Measurements from ENCODE around the gene VENTX. TPM values are rescaled to one million over a fixed set of nuclear protein-coding genes. Genes with fewer than 3 reads are reported as not detected.

VENTX gene
- total RNA-seq, 2 experiments from 2014 or later: 0.07 to 0.12 TPM

- ChIA-PET CTCF (no interaction called here), POLR2A (no interaction called here)
- H3K27ac Mint-ChIP-seq: no peak overlapping the region
- DNase-seq: no peak
- H3K4me3 Mint-ChIP-seq: no peak overlapping the region
- intact Hi-C loops (cut with micrococcal nuclease): no loop called here
- no peaks in the 10 kb centered on the region for H3K36me3 Mint-ChIP-seq
- H3K9me3 Mint-ChIP-seq: no peaks in the 10 kb centered on the region
- peaks cover 4% of the 10 kb centered on the region for H3K4me1 Mint-ChIP-seq (ENCODE audit: low read depth)
- H3K27me3 Mint-ChIP-seq: no peaks in the 10 kb centered on the region
Measured at GRCh38 chr10:133206356-133207040, 31.2 kb upstream of the VENTX start.

GRCh38 chr10:133207041-133207600 lies 30.5 kb upstream of the VENTX start:
- H3K4me1 Mint-ChIP-seq (ENCODE audit: low read depth): peaks cover 4% of the 10 kb centered on the region
- POLR2A ChIA-PET: no interaction called here
- H3K27ac Mint-ChIP-seq: no peak overlapping the region
- no peaks in the 10 kb centered on the region for H3K27me3 Mint-ChIP-seq
- no peak overlapping the region for H3K4me3 Mint-ChIP-seq
- no peak for DNase-seq
- H3K36me3 Mint-ChIP-seq: no peaks in the 10 kb centered on the region
- CTCF ChIA-PET: no interaction called here
- intact Hi-C loops (cut with micrococcal nuclease): no loop called here
- H3K9me3 Mint-ChIP-seq: no peaks in the 10 kb centered on the region

- Mint-ChIP-seq H3K36me3 (no peaks in the 10 kb centered on the region), H3K27ac (no peak overlapping the region), H3K4me3 (no peak overlapping the region), H3K9me3 (no peaks in the 10 kb centered on the region), H3K4me1 (ENCODE audit: low read depth) (peaks cover 4% of the 10 kb centered on the region), H3K27me3 (no peaks in the 10 kb centered on the region)
- no peak for DNase-seq
- ChIA-PET POLR2A (no interaction called here), CTCF (no interaction called here)
- intact Hi-C loops (cut with micrococcal nuclease): no loop called here
Measured at GRCh38 chr10:133207627-133208026, 30.0 kb upstream of the VENTX start.

- POLR2A ChIA-PET: no interaction called here
- H3K36me3 Mint-ChIP-seq: no peaks in the 10 kb centered on the region
- intact Hi-C loops (cut with micrococcal nuclease): no loop called here
- no peak for DNase-seq
- CTCF ChIA-PET: no interaction called here
- H3K4me3 Mint-ChIP-seq: no peak overlapping the region
- no peak overlapping the region for H3K27ac Mint-ChIP-seq
- no peaks in the 10 kb centered on the region for H3K27me3 Mint-ChIP-seq
- peaks cover 4% of the 10 kb centered on the region for H3K4me1 Mint-ChIP-seq (ENCODE audit: low read depth)
- no peaks in the 10 kb centered on the region for H3K9me3 Mint-ChIP-seq
Measured at GRCh38 chr10:133208466-133208865, 29.2 kb upstream of the VENTX start.

- POLR2A ChIA-PET: no interaction called here
- Mint-ChIP-seq H3K9me3 (no peaks in the 10 kb centered on the region), H3K4me1 (ENCODE audit: low read depth) (peaks cover 4% of the 10 kb centered on the region), H3K36me3 (no peaks in the 10 kb centered on the region), H3K27me3 (no peaks in the 10 kb centered on the region), H3K27ac (no peak overlapping the region), H3K4me3 (no peak overlapping the region)
- intact Hi-C loops (cut with micrococcal nuclease): no loop called here
- CTCF ChIA-PET: no interaction called here
- DNase-seq: no peak
Measured at GRCh38 chr10:133209117-133209516, 28.5 kb upstream of the VENTX start.

- no peaks in the 10 kb centered on the region for H3K27me3 Mint-ChIP-seq
- peaks cover 4% of the 10 kb centered on the region for H3K4me1 Mint-ChIP-seq (ENCODE audit: low read depth)
- POLR2A ChIA-PET: no interaction called here
- H3K4me3 Mint-ChIP-seq: no peak overlapping the region
- H3K36me3 Mint-ChIP-seq: no peaks in the 10 kb centered on the region
- H3K9me3 Mint-ChIP-seq: no peaks in the 10 kb centered on the region
- no peak for DNase-seq
- intact Hi-C loops (cut with micrococcal nuclease): no loop called here
- H3K27ac Mint-ChIP-seq: no peak overlapping the region
- CTCF ChIA-PET: no interaction called here
Measured at GRCh38 chr10:133209641-133210040, 28.0 kb upstream of the VENTX start.

GRCh38 chr10:133210398-133211140 lies 27.1 kb upstream of the VENTX start:
- intact Hi-C loops (cut with micrococcal nuclease): no loop called here
- POLR2A ChIA-PET: no interaction called here
- Mint-ChIP-seq H3K27me3 (no peaks in the 10 kb centered on the region), H3K27ac (no peak overlapping the region), H3K36me3 (no peaks in the 10 kb centered on the region), H3K4me3 (no peak overlapping the region), H3K9me3 (no peaks in the 10 kb centered on the region), H3K4me1 (ENCODE audit: low read depth) (peaks cover 4% of the 10 kb centered on the region)
- CTCF ChIA-PET: no interaction called here
- DNase-seq: no peak

- Mint-ChIP-seq H3K36me3 (no peaks in the 10 kb centered on the region), H3K4me3 (no peak overlapping the region), H3K4me1 (ENCODE audit: low read depth) (peaks cover 4% of the 10 kb centered on the region), H3K27ac (no peak overlapping the region), H3K27me3 (no peaks in the 10 kb centered on the region), H3K9me3 (no peaks in the 10 kb centered on the region)
- CTCF ChIA-PET: no interaction called here
- no peak for DNase-seq
- POLR2A ChIA-PET: no interaction called here
- intact Hi-C loops (cut with micrococcal nuclease): no loop called here
Measured at GRCh38 chr10:133211141-133211830, 26.4 kb upstream of the VENTX start.

- no peaks in the 10 kb centered on the region for H3K27me3 Mint-ChIP-seq
- ChIA-PET CTCF (no interaction called here), POLR2A (no interaction called here)
- no peaks in the 10 kb centered on the region for H3K9me3 Mint-ChIP-seq
- intact Hi-C loops (cut with micrococcal nuclease): no loop called here
- H3K4me3 Mint-ChIP-seq: no peak overlapping the region
- no peak for DNase-seq
- peaks cover 4% of the 10 kb centered on the region for H3K4me1 Mint-ChIP-seq (ENCODE audit: low read depth)
- H3K27ac Mint-ChIP-seq: no peak overlapping the region
- H3K36me3 Mint-ChIP-seq: no peaks in the 10 kb centered on the region
Measured at GRCh38 chr10:133211959-133212852, 25.4 kb upstream of the VENTX start.

- no peak for DNase-seq
- POLR2A ChIA-PET: no interaction called here
- H3K9me3 Mint-ChIP-seq: no peaks in the 10 kb centered on the region
- H3K27me3 Mint-ChIP-seq: no peaks in the 10 kb centered on the region
- H3K36me3 Mint-ChIP-seq: no peaks in the 10 kb centered on the region
- H3K4me1 Mint-ChIP-seq (ENCODE audit: low read depth): peaks cover 4% of the 10 kb centered on the region
- CTCF ChIA-PET: interaction anchor here (1.0 kb wide), 1 partner anchor 69 kb away, joined by 3 read pairs; no protein-coding TSS in a partner anchor
- H3K4me3 Mint-ChIP-seq: no peak overlapping the region
- H3K27ac Mint-ChIP-seq: no peak overlapping the region
- intact Hi-C loops (cut with micrococcal nuclease): no loop called here
Measured at GRCh38 chr10:133212853-133213494, 24.7 kb upstream of the VENTX start.

- H3K4me1 Mint-ChIP-seq (ENCODE audit: low read depth): peaks cover 4% of the 10 kb centered on the region
- no peak overlapping the region for H3K27ac Mint-ChIP-seq
- ChIA-PET CTCF (interaction anchor here (1.0 kb wide), 1 partner anchor 70 kb away, joined by 3 read pairs; no protein-coding TSS in a partner anchor), POLR2A (no interaction called here)
- no peaks in the 10 kb centered on the region for H3K27me3 Mint-ChIP-seq
- DNase-seq: no peak
- H3K9me3 Mint-ChIP-seq: no peaks in the 10 kb centered on the region
- no peaks in the 10 kb centered on the region for H3K36me3 Mint-ChIP-seq
- H3K4me3 Mint-ChIP-seq: no peak overlapping the region
- intact Hi-C loops (cut with micrococcal nuclease): no loop called here
Measured at GRCh38 chr10:133213641-133214467, 23.8 kb upstream of the VENTX start.

Data from activated CD4-positive, alpha-beta memory T cell treated with anti-CD3 and anti-CD28 coated beads for 36 hours (primary cell).